H9 (cell line): ENCODE measurements around the gene DNAL1. TPM values are rescaled to one million over a fixed set of nuclear protein-coding genes. Genes with fewer than 3 reads are reported as not detected.
A peak's percentile ranks its signal among the peaks of the same experiment; 100 is the strongest.

Source experiments
- DNase-seq: peaks from one replicate; pipeline ENCODE4 v3.0.0-alpha.2; 2017
- H2AFZ ChIP-seq: one replicate; pipeline ENCODE4 v1.6.1; 2013; ENCODE audit warnings: mild to moderate bottlenecking, low read length, control low read depth, moderate library complexity
- H2AK5ac ChIP-seq: 2 replicates; pipeline ENCODE4 v1.6.1; 2013; ENCODE audit warnings: low read length, control low read depth, mixed read lengths; ENCODE audit not compliant: insufficient read length
- H2BK120ac ChIP-seq: one replicate; pipeline ENCODE4 v1.6.1; 2013; ENCODE audit warnings: low read depth, mild to moderate bottlenecking, low read length, control low read depth, inconsistent platforms; ENCODE audit not compliant: poor library complexity, severe bottlenecking
- H2BK12ac ChIP-seq: 2 replicates; pipeline ENCODE4 v1.6.1; 2013; ENCODE audit warnings: low read length, control low read depth, mixed read lengths, low read depth; ENCODE audit not compliant: insufficient read length
- H2BK15ac ChIP-seq: 2 replicates; pipeline ENCODE4 v1.6.1; 2013; ENCODE audit warnings: low read depth, low read length, control low read depth
- H2BK20ac ChIP-seq: one replicate; pipeline ENCODE4 v1.6.1; 2013; ENCODE audit warnings: low read depth, mild to moderate bottlenecking, low read length, control low read depth, inconsistent platforms; ENCODE audit not compliant: poor library complexity, severe bottlenecking
- H2BK5ac ChIP-seq: 2 replicates; pipeline ENCODE4 v1.6.1; 2013; ENCODE audit warnings: low read length, control low read depth, mixed read lengths; ENCODE audit not compliant: insufficient read length
- H3K14ac ChIP-seq: 2 replicates; pipeline ENCODE4 v1.6.1; 2013; ENCODE audit warnings: low read length, control low read depth; ENCODE audit not compliant: insufficient read depth
- H3K18ac ChIP-seq: 2 replicates; pipeline ENCODE4 v1.6.1; 2013; ENCODE audit warnings: low read depth, mild to moderate bottlenecking, mixed read lengths, low read length, control low read depth; ENCODE audit not compliant: insufficient read length
- H3K23ac ChIP-seq: 2 replicates; pipeline ENCODE4 v1.6.1; 2013; ENCODE audit warnings: low read length, control low read depth, mixed read lengths, low read depth; ENCODE audit not compliant: insufficient read length
- H3K23me2 ChIP-seq: 2 replicates; pipeline ENCODE4 v1.6.1; 2013; ENCODE audit warnings: low read depth, mild to moderate bottlenecking, mixed read lengths, low read length, control low read depth; ENCODE audit not compliant: insufficient read length, poor library complexity, severe bottlenecking
- H3K27ac ChIP-seq: 2 replicates; pipeline ENCODE4 v1.5.1; 2013; ENCODE audit warnings: low read length, control low read depth, mixed read lengths, low read depth; ENCODE audit not compliant: insufficient read length
- H3K27me3 ChIP-seq: 2 replicates; pipeline ENCODE4 v1.6.1; 2013; ENCODE audit warnings: low read length, control low read depth, inconsistent platforms; ENCODE audit not compliant: insufficient read depth
- H3K4ac ChIP-seq: 2 replicates; pipeline ENCODE4 v1.6.1; 2013; ENCODE audit warnings: low read depth, mild to moderate bottlenecking, control low read depth, inconsistent platforms, low read length, moderate library complexity
- H3K4me1 ChIP-seq: 2 replicates; pipeline ENCODE4 v1.6.1; 2013; ENCODE audit warnings: low read length, control low read depth, inconsistent platforms; ENCODE audit not compliant: insufficient read depth
- H3K4me2 ChIP-seq: 2 replicates; pipeline ENCODE4 v1.6.1; 2013; ENCODE audit warnings: low read length, control low read depth, mixed read lengths; ENCODE audit not compliant: insufficient read length, insufficient read depth
- H3K56ac ChIP-seq: 2 replicates; pipeline ENCODE4 v1.6.1; 2013; ENCODE audit warnings: low read depth, mild to moderate bottlenecking, mixed read lengths, low read length, control low read depth; ENCODE audit not compliant: insufficient read length
- H3K79me1 ChIP-seq: 2 replicates; pipeline ENCODE4 v1.6.1; 2013; ENCODE audit warnings: low read depth, mild to moderate bottlenecking, moderate library complexity, low read length, control low read depth, inconsistent platforms; ENCODE audit not compliant: insufficient read depth, poor library complexity, severe bottlenecking
- H3K79me2 ChIP-seq: 2 replicates; pipeline ENCODE4 v1.6.1; 2013; ENCODE audit warnings: low read length, control low read depth, inconsistent platforms; ENCODE audit not compliant: insufficient read depth
- H3K9ac ChIP-seq: 2 replicates; pipeline ENCODE4 v1.6.1; 2013; ENCODE audit warnings: low read length, control low read depth, mixed read lengths; ENCODE audit not compliant: insufficient read length; ENCODE audit errors: extremely low read depth
- H3K9me3 ChIP-seq: one replicate; pipeline ENCODE4 v1.6.1; 2013; ENCODE audit warnings: low read depth, low read length, inconsistent platforms; ENCODE audit not compliant: control insufficient read depth
- H3T11ph ChIP-seq: one replicate; pipeline ENCODE4 v1.6.1; 2013; ENCODE audit warnings: mild to moderate bottlenecking, low read length, control low read depth, inconsistent platforms
- H4K20me1 ChIP-seq: one replicate; pipeline ENCODE4 v1.6.1; 2013; ENCODE audit not compliant: control insufficient read depth, insufficient read length, insufficient read depth
- H4K5ac ChIP-seq: 2 replicates; pipeline ENCODE4 v1.6.1; 2013; ENCODE audit warnings: low read depth, mild to moderate bottlenecking, mixed read lengths, low read length, control low read depth; ENCODE audit not compliant: insufficient read length
- H4K8ac ChIP-seq: replicated peaks from 2 replicates; pipeline ENCODE4 v1.6.1; 2013; ENCODE audit warnings: low read length, control low read depth, mixed read lengths, low read depth; ENCODE audit not compliant: insufficient read length
- H4K91ac ChIP-seq: 2 replicates; pipeline ENCODE4 v1.6.1; 2013; ENCODE audit warnings: low read depth, mild to moderate bottlenecking, moderate library complexity, mixed read lengths, low read length, control low read depth; ENCODE audit not compliant: insufficient read length
- H3K27ac Mint-ChIP-seq, 3 experiments: 2 replicates in 2 of 3; 3 replicates in 1 of 3; pipeline ENCODE4 v1.8.0; 2020 to 2021; ENCODE audit warnings: mixed read lengths in 3 of 3, mild to moderate bottlenecking in 1 of 3, moderate library complexity in 1 of 3
- H3K27me3 Mint-ChIP-seq: 2 replicates; pipeline ENCODE4 v1.8.0; 2021; ENCODE audit warnings: low read depth, mild to moderate bottlenecking, moderate library complexity, mixed read lengths
- H3K36me3 Mint-ChIP-seq, 3 experiments: 2 replicates in 2 of 3; 3 replicates in 1 of 3; pipeline ENCODE4 v1.8.0; 2020 to 2021; ENCODE audit warnings: low read depth in 3 of 3, mixed read lengths in 3 of 3; ENCODE audit not compliant: insufficient read depth in 1 of 3
- H3K4me1 Mint-ChIP-seq, 2 experiments: 2 replicates each; pipeline ENCODE4 v1.8.0; 2020; ENCODE audit warnings: mixed read lengths in 2 of 2
- H3K4me3 Mint-ChIP-seq, 2 experiments: 2 replicates in 1 of 2; 3 replicates in 1 of 2; pipeline ENCODE4 v1.8.0; 2020 to 2021; ENCODE audit warnings: mild to moderate bottlenecking in 2 of 2, mixed read lengths in 2 of 2, moderate library complexity in 1 of 2
- H3K9me3 Mint-ChIP-seq, 2 experiments: 2 replicates in 1 of 2; 3 replicates in 1 of 2; pipeline ENCODE4 v1.8.0; 2020; ENCODE audit warnings: mild to moderate bottlenecking in 2 of 2, mixed read lengths in 2 of 2, moderate library complexity in 1 of 2
- WGBS: extraction: QIAGEN DNeasy Blood & Tissue Kit; methylation state at CpG from one replicate; pipeline ENCODE4 v1.1.7; 2013; ENCODE audit warnings: missing lambda C conversion rate, low lambda C conversion rate, mixed read lengths; ENCODE audit not compliant: insufficient read length; ENCODE audit errors: extremely low coverage; 5-methylcytosine and 5-hydroxymethylcytosine counted together
- total RNA-seq: library from RNA; stranded (reverse); gene quantifications from 2 replicates; pipeline ENCODE4 v1.2.1, GENCODE V29; 2021
- TF ChIP-seq, protein P1 (sequence below): fragments of 200-600 bp; sonication (generic); conservative IDR thresholded peaks from 3 replicates; pipeline ENCODE4 v1.8.0; 2021; ENCODE audit warnings: antibody characterized with exemption, mild to moderate bottlenecking

The DNAL1 gene
- total RNA-seq, 1 experiment from 2014 or later: 17.7 TPM

DNA sequence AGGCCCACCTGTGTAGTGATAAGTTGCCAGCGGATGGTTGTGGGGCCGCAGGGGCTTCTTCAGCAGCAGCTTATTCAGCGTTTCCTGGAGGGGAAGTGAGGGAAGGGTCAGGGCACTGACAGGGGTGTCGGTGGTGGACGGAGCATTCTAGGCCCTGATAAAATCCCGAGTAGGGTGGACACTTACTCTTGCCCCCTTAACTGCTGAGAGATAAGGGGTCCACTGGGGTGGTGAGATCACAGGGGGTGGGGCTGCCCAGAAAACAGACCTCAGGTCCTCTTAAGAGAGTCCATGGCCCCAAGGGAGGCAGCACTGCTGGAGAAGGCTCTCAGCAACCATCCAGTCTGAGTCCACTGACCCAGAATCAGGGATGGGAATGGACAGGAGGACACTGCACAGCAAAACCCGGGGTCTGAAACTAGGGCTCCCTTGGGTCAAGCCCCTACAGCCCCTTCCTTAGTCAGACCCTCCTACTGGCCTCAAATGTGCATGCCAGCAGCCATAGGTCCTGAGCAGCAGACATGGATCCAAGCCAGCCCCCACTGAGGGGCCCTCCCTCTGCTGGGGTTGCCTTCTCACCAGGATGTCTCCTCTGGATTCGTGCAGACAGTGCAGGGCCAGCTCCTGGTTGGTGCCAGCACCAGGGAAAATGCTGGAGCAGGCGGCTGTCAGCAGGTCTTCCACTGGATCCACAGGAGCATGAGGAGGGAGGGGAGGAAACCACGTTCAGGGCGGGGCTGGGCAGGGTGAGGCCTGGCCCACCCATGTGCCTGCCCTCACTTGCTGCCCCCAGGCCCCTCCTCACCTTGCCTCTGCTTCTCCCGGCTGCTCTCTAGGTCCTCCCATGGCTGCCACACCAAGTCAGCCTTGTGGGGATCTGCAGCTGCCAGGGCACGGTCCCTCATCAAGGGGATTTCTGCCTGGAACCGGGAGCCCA lies 81.5 kb downstream of the DNAL1 start:
- H2BK5ac ChIP-seq: no peak overlapping the region
- TF ChIP-seq, protein P1, sequence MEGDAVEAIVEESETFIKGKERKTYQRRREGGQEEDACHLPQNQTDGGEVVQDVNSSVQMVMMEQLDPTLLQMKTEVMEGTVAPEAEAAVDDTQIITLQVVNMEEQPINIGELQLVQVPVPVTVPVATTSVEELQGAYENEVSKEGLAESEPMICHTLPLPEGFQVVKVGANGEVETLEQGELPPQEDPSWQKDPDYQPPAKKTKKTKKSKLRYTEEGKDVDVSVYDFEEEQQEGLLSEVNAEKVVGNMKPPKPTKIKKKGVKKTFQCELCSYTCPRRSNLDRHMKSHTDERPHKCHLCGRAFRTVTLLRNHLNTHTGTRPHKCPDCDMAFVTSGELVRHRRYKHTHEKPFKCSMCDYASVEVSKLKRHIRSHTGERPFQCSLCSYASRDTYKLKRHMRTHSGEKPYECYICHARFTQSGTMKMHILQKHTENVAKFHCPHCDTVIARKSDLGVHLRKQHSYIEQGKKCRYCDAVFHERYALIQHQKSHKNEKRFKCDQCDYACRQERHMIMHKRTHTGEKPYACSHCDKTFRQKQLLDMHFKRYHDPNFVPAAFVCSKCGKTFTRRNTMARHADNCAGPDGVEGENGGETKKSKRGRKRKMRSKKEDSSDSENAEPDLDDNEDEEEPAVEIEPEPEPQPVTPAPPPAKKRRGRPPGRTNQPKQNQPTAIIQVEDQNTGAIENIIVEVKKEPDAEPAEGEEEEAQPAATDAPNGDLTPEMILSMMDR: no peak
- H2BK20ac ChIP-seq: no peak overlapping the region
- H4K91ac ChIP-seq: no peak overlapping the region
- H3K27me3 ChIP-seq: no peaks in the 10 kb centered on the region
- no peaks in the 10 kb centered on the region for H3K79me2 ChIP-seq
- Mint-ChIP-seq H3K4me3 (no peak overlapping the region), H3K27ac (peak overlapping the region; percentile 44 to 67 (median 51); a peak in 5 of 7 replicates), H3K36me3 (peaks cover 4 to 28% (median 22%) of the 10 kb centered on the region in 3 experiments; a peak in 6 of 7 replicates), H3K4me1 (peaks cover 40 to 41% of the 10 kb centered on the region in 2 experiments), H3K9me3 (no peaks in the 10 kb centered on the region), H3K27me3 (no peaks in the 10 kb centered on the region; the same call in 1 of the 2 replicates)
- no peak overlapping the region for H2BK120ac ChIP-seq
- no peak overlapping the region for H3T11ph ChIP-seq
- no peak overlapping the region for H2AK5ac ChIP-seq
- no peak overlapping the region for H3K4me2 ChIP-seq
- H3K27ac ChIP-seq: no peak overlapping the region
- no peak overlapping the region for H4K5ac ChIP-seq
- no peak overlapping the region for H4K8ac ChIP-seq
- no peak overlapping the region for H2AFZ ChIP-seq
- peaks cover 4% of the 10 kb centered on the region; the same call in 1 of the 2 replicates for H3K4me1 ChIP-seq
- H3K18ac ChIP-seq: no peak overlapping the region
- no peak overlapping the region for H3K9ac ChIP-seq
- no peak overlapping the region for H2BK15ac ChIP-seq
- no peaks in the 10 kb centered on the region for H3K23me2 ChIP-seq
- no CpG with 5 or more reads among the region's 14 CpGs for WGBS
- no peak overlapping the region for H3K56ac ChIP-seq
- no peak overlapping the region for H3K4ac ChIP-seq
- no peaks in the 10 kb centered on the region for H3K9me3 ChIP-seq
- H3K23ac ChIP-seq: no peak overlapping the region
- H3K14ac ChIP-seq: no peak overlapping the region
- DNase-seq: no peak
- no peak overlapping the region for H2BK12ac ChIP-seq
- no peaks in the 10 kb centered on the region for H4K20me1 ChIP-seq
- H3K79me1 ChIP-seq: no peaks in the 10 kb centered on the region
